GM12878 (cell line): ENCODE measurements around the gene ANP32B. TPM values are rescaled to one million over a fixed set of nuclear protein-coding genes. Genes with fewer than 3 reads are reported as not detected.

Source experiments
- ATAC-seq: fragments of 200-7000 bp; cut with Tn5 transposase; 3 replicates; pipeline ENCODE4 v1.9.1; 2020; ENCODE audit warnings: mild to moderate bottlenecking, moderate library complexity
- BruUV-seq: library from RNA; stranded (reverse); fragments of 400-500 nt; replicated peaks from 2 replicates; lab custom pipeline; 2021; lab: Mats Ljungman, UMichigan
- CTCF ChIA-PET: fragments of 300-600 bp; sonication (Branson Sonifier 250); formaldehyde crosslinking; extraction: SDS; loops from one replicate; lab custom pipeline; 2021; ENCODE audit warnings: inconsistent platforms; lab: Yijun Ruan, JAX
- POLR2A ChIA-PET: fragments of 350-600 bp; formaldehyde crosslinking; extraction: SDS; loops from one replicate; lab custom pipeline; 2021; ENCODE audit warnings: inconsistent platforms; lab: Charles Lee
- RAD21 ChIA-PET: fragments of 300-600 bp; sonication (Branson Sonifier 250); formaldehyde crosslinking; loops from one replicate; lab custom pipeline; 2023; ENCODE audit warnings: antibody characterized with exemption; ENCODE audit not compliant: unreplicated experiment; lab: Charles Lee
- SMC1A ChIA-PET: fragments of 300-600 bp; sonication (Branson Sonifier 250); formaldehyde crosslinking; loops from one replicate; lab custom pipeline; 2023; ENCODE audit not compliant: unreplicated experiment, uncharacterized antibody; lab: Charles Lee
- DNase-seq: peaks from one replicate; pipeline ENCODE4 v3.0.0-alpha.2; 2011; ENCODE audit warnings: low read depth, low spot score
- FAIRE-seq: peaks from 3 replicates; lab custom pipeline; 2011; peaks lifted over from hg19 to GRCh38; lab: Jason Lieb, UNC
- H2AFZ ChIP-seq: 2 replicates; pipeline ENCODE4 v1.6.0; 2011; ENCODE audit warnings: low read depth, low read length, control low read depth; ENCODE audit not compliant: control insufficient read depth
- H3K27ac ChIP-seq: 2 replicates; pipeline ENCODE4 v1.5.1; 2011; ENCODE audit warnings: control low read depth; ENCODE audit not compliant: control insufficient read depth, insufficient read depth
- H3K27me3 ChIP-seq, 2 experiments: replicated peaks in 1 of 2; 2 replicates each; pipeline versions ENCODE4 v1.6.0 to v1.6.1; 2011; ENCODE audit warnings: low read length in 1 of 2; ENCODE audit not compliant: control insufficient read depth in 2 of 2, insufficient read depth in 2 of 2
- H3K36me3 ChIP-seq, 2 experiments: 2 replicates each; pipeline ENCODE4 v1.5.1; 2011; ENCODE audit warnings: low read length in 1 of 2; ENCODE audit not compliant: control insufficient read depth in 2 of 2, insufficient read depth in 2 of 2
- H3K4me1 ChIP-seq: 2 replicates; pipeline ENCODE4 v1.6.1; 2011; ENCODE audit warnings: mild to moderate bottlenecking, low read length, moderate library complexity, mixed read lengths; ENCODE audit not compliant: control insufficient read depth, insufficient read depth
- H3K4me2 ChIP-seq: 2 replicates; pipeline ENCODE4 v1.6.0; 2011; ENCODE audit warnings: control low read depth; ENCODE audit not compliant: control insufficient read depth, insufficient read depth
- H3K4me3 ChIP-seq: fragments of 200-600 bp; sonication (generic); 2 replicates; pipeline ENCODE4 v1.5.1; 2016
- H3K79me2 ChIP-seq: 2 replicates; pipeline ENCODE4 v1.6.0; 2011; ENCODE audit warnings: low read length; ENCODE audit not compliant: control insufficient read depth, insufficient read depth
- H3K9ac ChIP-seq: 2 replicates; pipeline ENCODE4 v1.8.0; 2011; ENCODE audit warnings: low read length, control low read depth, mixed read lengths; ENCODE audit not compliant: control insufficient read depth, insufficient read depth
- H3K9me3 ChIP-seq: replicated peaks from 3 replicates; pipeline ENCODE4 v1.5.1; 2011; ENCODE audit warnings: mild to moderate bottlenecking, low read length; ENCODE audit not compliant: control insufficient read depth, insufficient read depth
- H4K20me1 ChIP-seq: 2 replicates; pipeline ENCODE4 v1.6.0; 2011; ENCODE audit not compliant: control insufficient read depth, insufficient read depth
- ASH2L ChIP-seq: fragments of 300-600, 200-600 bp; sonication (generic); IDR thresholded peaks from 2 replicates; pipeline ENCODE4 v1.6.1; 2017; ENCODE audit warnings: low read depth, mild to moderate bottlenecking, borderline replicate concordance
- BHLHE40 ChIP-seq, 2 experiments: fragments of 450-650 bp in 1 of 2; IDR thresholded peaks; 2 replicates each; pipeline ENCODE4 v1.6.1; 2011 to 2017; ENCODE audit warnings: low read depth in 2 of 2, borderline replicate concordance in 1 of 2, improper control_type of control experiment in 1 of 2, low read length in 1 of 2, mild to moderate bottlenecking in 1 of 2
- HCFC1 ChIP-seq: fragments of 150-350 bp; IDR thresholded peaks from 2 replicates; pipeline ENCODE4 v1.6.1; 2014; ENCODE audit warnings: low read length
- KAT2A ChIP-seq: conservative IDR thresholded peaks from 2 replicates; pipeline ENCODE4 v1.6.1; 2011; ENCODE audit warnings: low read depth, low read length; ENCODE audit not compliant: control insufficient read depth
- KDM1A ChIP-seq: fragments of 200-600 bp; sonication (generic); IDR thresholded peaks from 2 replicates; pipeline ENCODE4 v1.6.1; 2016; ENCODE audit warnings: borderline replicate concordance
- MTA3 ChIP-seq: IDR thresholded peaks from 2 replicates; pipeline ENCODE4 v1.6.1; 2012; ENCODE audit warnings: low read length, inconsistent platforms, borderline replicate concordance
- POLR2A ChIP-seq: IDR thresholded peaks from 2 replicates; pipeline ENCODE4 v1.6.1; 2011; ENCODE audit warnings: low read depth, mild to moderate bottlenecking, low read length
- POLR2AphosphoS5 ChIP-seq: IDR thresholded peaks from 2 replicates; pipeline ENCODE4 v1.6.1; 2011; ENCODE audit warnings: mild to moderate bottlenecking, low read length, inconsistent platforms
- POU2F2 ChIP-seq: IDR thresholded peaks from 3 replicates; pipeline ENCODE4 v1.6.1; 2011; ENCODE audit warnings: low read depth, mild to moderate bottlenecking, low read length, borderline replicate concordance
- RFX5 ChIP-seq: IDR thresholded peaks from 2 replicates; pipeline ENCODE4 v1.6.1; 2011; ENCODE audit warnings: low read depth, low read length, improper control_type of control experiment
- SKIL ChIP-seq: fragments of 450-650 bp; IDR thresholded peaks from 2 replicates; pipeline ENCODE4 v1.6.1; 2017; ENCODE audit warnings: mild to moderate bottlenecking, low read depth, inconsistent platforms; ENCODE audit not compliant: poor library complexity, severe bottlenecking
- SUZ12 ChIP-seq: fragments of 200-600 bp; sonication (generic); IDR thresholded peaks from one replicate; pipeline ENCODE4 v1.6.1; 2018; ENCODE audit warnings: antibody characterized with exemption, mild to moderate bottlenecking; ENCODE audit not compliant: unreplicated experiment
- WGBS: methylation state at CpG from one replicate; pipeline ENCODE4 v1.1.6; 2016; ENCODE audit warnings: low lambda C conversion rate; ENCODE audit not compliant: insufficient replicate concordance, insufficient coverage; ENCODE audit errors: missing lambda C conversion rate; 5-methylcytosine and 5-hydroxymethylcytosine counted together
- in situ Hi-C: fragments of 300-500 bp; cut with MboI; formaldehyde crosslinking; loops from 9 replicates; pipeline ENCODE4 v1.14.3; 2018; ENCODE audit warnings: mixed read lengths
- intact Hi-C: fragments of 100-400 bp; cut with micrococcal nuclease; formaldehyde crosslinking; loops from one replicate; pipeline ENCODE4 v1.14.2; 2022; ENCODE audit not compliant: unreplicated experiment
- polyA plus RNA-seq, 11 experiments: library from polyadenylated mRNA; depleted of rRNA in 4 of 11; unstranded in 6 of 11; stranded (reverse) in 5 of 11; fragments of >200 nt; fragmentation: Nextera tagmentation in 4 of 11; fragmentation: Illumina TruSeq in 1 of 11; extraction: Ambion mirVana in 4 of 11; extraction: Trizol in 1 of 11; gene quantifications; 1 replicate in 1 of 11; 2 replicates in 10 of 11; pipeline versions ENCODE4 v1.2.1 to v1.2.3, GENCODE V29; 2011 to 2016; ENCODE audit warnings: inconsistent platforms in 2 of 11, missing spikeins in 2 of 11, low read depth in 1 of 11
- total RNA-seq, 4 experiments: library from RNA; depleted of rRNA in 3 of 4; stranded (reverse); fragments of >200 nt in 3 of 4; fragmentation: Illumina TruSeq in 1 of 4; extraction: Trizol in 1 of 4; gene quantifications; 2 replicates each; pipeline versions ENCODE4 v1.2.1 to v1.2.3, GENCODE V29; 2013 to 2021
- TF ChIP-seq, protein P1 (sequence below): IDR thresholded peaks from 2 replicates; pipeline ENCODE4 v1.6.1; 2011; ENCODE audit warnings: borderline replicate concordance, low read depth, mild to moderate bottlenecking, moderate library complexity, mixed read lengths, low read length; ENCODE audit not compliant: insufficient read depth; ENCODE audit errors: extremely low read length

Gene ANP32B
- total and polyA plus RNA-seq, 10 of the 15 experiments (the other 5 are each of a cell fraction or from before 2014, with no cell fraction given) = 24.5 to 419 (median 171) TPM

- ATAC-seq (no peak), DNase-seq (no peak), FAIRE-seq (no peak)
- ChIA-PET POLR2A (no interaction called here), CTCF (interaction anchor here (0.6 to 1.0 kb wide), 2 partner anchors 110 to 837 kb away, joined by 3 to 4 read pairs; no protein-coding TSS in a partner anchor), SMC1A (interaction anchor here (0.5 to 1.0 kb wide), 4 partner anchors 13 to 67 kb away, joined by 3 to 6 read pairs (median 3); no protein-coding TSS in a partner anchor), RAD21 (interaction anchor here (1.0 kb wide), 1 partner anchor 25 kb away, joined by 5 read pairs; no protein-coding TSS in a partner anchor)
- 85% methylated on average over 7 of the region's 7 CpGs for WGBS
- Histone ChIP-seq H2AFZ (no peak overlapping the region), H3K9ac (no peak overlapping the region), H3K4me2 (no peak overlapping the region), H4K20me1 (no peaks in the 10 kb centered on the region), H3K4me1 (no peaks in the 10 kb centered on the region), H3K27ac (no peak overlapping the region), H3K79me2 (peaks cover 1% of the 10 kb centered on the region), H3K4me3 (no peak overlapping the region), H3K36me3 (peaks cover 35 to 53% of the 10 kb centered on the region in 2 experiments), H3K9me3 (no peaks in the 10 kb centered on the region), H3K27me3 (no peaks in the 10 kb centered on the region)
- in situ Hi-C loops = no loop called here
- intact Hi-C loops = no loop called here
- TF ChIP-seq ASH2L = no peak
- no TSS peak for BruUV-seq
Measured at GRCh38 chr9:98011122-98011521, 28.0 kb downstream of the ANP32B start.

DNA sequence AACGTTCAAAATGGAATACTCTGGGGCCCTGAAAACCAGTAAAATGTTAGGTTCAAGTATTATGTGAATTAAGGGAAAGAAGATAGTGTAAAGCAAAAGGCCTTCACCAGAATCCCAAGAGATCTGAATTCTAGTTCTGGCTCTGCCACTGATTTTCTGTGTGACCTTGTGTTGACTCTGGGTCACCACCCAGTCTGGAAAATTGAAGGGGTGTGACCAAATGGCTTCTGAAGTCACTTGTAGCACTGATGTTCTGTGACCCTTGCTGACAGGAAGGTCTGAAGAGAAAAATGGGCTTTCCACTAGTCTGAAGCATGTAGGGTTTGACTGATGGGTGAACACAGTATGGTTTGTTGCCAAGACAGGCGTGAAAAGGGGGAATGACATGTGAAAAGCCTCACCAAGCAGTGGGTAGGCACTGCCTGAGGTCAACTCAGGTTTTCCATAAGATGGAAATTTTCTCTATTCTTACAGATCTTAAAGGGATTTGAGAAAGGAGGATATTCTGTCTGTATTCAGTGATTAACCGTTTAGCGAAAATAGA lies 33.1 kb downstream of the ANP32B start:
- no peaks in the 10 kb centered on the region for H4K20me1 ChIP-seq
- no peak overlapping the region for H3K4me3 ChIP-seq
- H3K9ac ChIP-seq = no peak overlapping the region
- H3K4me2 ChIP-seq = no peak overlapping the region
- WGBS = 87% methylated on average over 4 of the region's 4 CpGs
- CTCF ChIA-PET = interaction anchor here (1.2 to 1.7 kb wide), 2 partner anchors 9 to 18 kb away, joined by 3 to 7 read pairs; no protein-coding TSS in a partner anchor
- peaks cover 26 to 32% of the 10 kb centered on the region in 2 experiments for H3K36me3 ChIP-seq
- in situ Hi-C loops = no loop called here
- TF ChIP-seq POLR2AphosphoS5 (peak; percentile 44; the same call in 1 of the 2 replicates), MTA3 (no peak), SKIL (no peak), BHLHE40 (IDR thresholded peaks at IDR 0.05; ENCODE audit: borderline replicate concordance in 1 of 2, low read depth in 2 of 2, low read length in 1 of 2) (no peak), SUZ12 (no peak), POU2F2 (no peak), HCFC1 (no peak), POLR2A (0 out of 2 replicates have a peak, but pooled peaks have one; percentile 29), RFX5 (no peak), KDM1A (no peak), KAT2A (no peak)
- TF ChIP-seq, protein P1, sequence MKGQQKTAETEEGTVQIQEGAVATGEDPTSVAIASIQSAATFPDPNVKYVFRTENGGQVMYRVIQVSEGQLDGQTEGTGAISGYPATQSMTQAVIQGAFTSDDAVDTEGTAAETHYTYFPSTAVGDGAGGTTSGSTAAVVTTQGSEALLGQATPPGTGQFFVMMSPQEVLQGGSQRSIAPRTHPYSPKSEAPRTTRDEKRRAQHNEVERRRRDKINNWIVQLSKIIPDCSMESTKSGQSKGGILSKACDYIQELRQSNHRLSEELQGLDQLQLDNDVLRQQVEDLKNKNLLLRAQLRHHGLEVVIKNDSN = no peak
- TF ChIP-seq, all 136 proteins: peak for 2
- no peak for DNase-seq
- no peaks in the 10 kb centered on the region for H3K79me2 ChIP-seq
- BruUV-seq = no TSS peak
- no peak overlapping the region for H3K27ac ChIP-seq
- H3K27me3 ChIP-seq = no peaks in the 10 kb centered on the region
- POLR2A ChIA-PET = no interaction called here
- SMC1A ChIA-PET = no interaction called here
- no peak overlapping the region for H2AFZ ChIP-seq
- H3K4me1 ChIP-seq = no peaks in the 10 kb centered on the region
- RAD21 ChIA-PET = no interaction called here
- no peaks in the 10 kb centered on the region for H3K9me3 ChIP-seq
- no peak for ATAC-seq
- intact Hi-C loops = no loop called here
- FAIRE-seq = no peak
